ENCODE results near the gene TLR9. TPM values are rescaled to one million over a fixed set of nuclear protein-coding genes. Genes with fewer than 3 reads are reported as not detected.

The TLR9 gene
- total RNA-seq, 2 donors from 2014 or later, result 0.18 to 0.86 TPM

- peaks cover 14 to 44% of the 10 kb centered on the region in 2 donors for H3K36me3 Mint-ChIP-seq
- ATAC-seq, result peak; percentile 72 to 75
Observed at GRCh38 chr3:52238761-52239701, 13.6 kb upstream of the TLR9 start, which contains the start of gene TWF2. Gene TWF2, minus strand, starts transcription at chr3:52239158. Its CDS starts 142 bp downstream, at chr3:52239016.

GRCh38 chr3:52238193-52238760 lies 12.8 kb upstream of the TLR9 start:
- Mint-ChIP-seq H3K36me3 (peaks cover 14 to 39% of the 10 kb centered on the region in 2 donors), H3K9me3 (no peaks in the 10 kb centered on the region), H3K27ac (peak overlapping the region; percentile 85 to 94)
- peak in 1 of 2 donors; percentile 1 for ATAC-seq
- peak in 1 of 2 donors; percentile 33 for DNase-seq (ENCODE audit: low spot score in 2 of 2)

More at GRCh38 chr3:52238761-52239701, 13.6 kb upstream of the TLR9 start, which contains the start of gene TWF2:
- peak; percentile 91 to 92 for DNase-seq (ENCODE audit: low spot score in 2 of 2)
- peak within 1 kb of the TSS; percentile 94 to 99 for H3K27ac Mint-ChIP-seq
- H3K9me3 Mint-ChIP-seq, result no peaks in the 10 kb centered on the region

- Mint-ChIP-seq H3K27ac (peak overlapping the region; percentile 81 to 94), H3K36me3 (peaks cover 14 to 36% of the 10 kb centered on the region in 2 donors), H3K9me3 (no peaks in the 10 kb centered on the region)
- ATAC-seq (no peak), DNase-seq (ENCODE audit: low spot score in 2 of 2) (peak in 1 of 2 donors; percentile 2)
Observed at GRCh38 chr3:52237657-52238172, 12.3 kb upstream of the TLR9 start.

- peak overlapping the region; percentile 81 to 94 for H3K27ac Mint-ChIP-seq
- H3K36me3 Mint-ChIP-seq, result peaks cover 14 to 34% of the 10 kb centered on the region in 2 donors
- H3K9me3 Mint-ChIP-seq, result no peaks in the 10 kb centered on the region
- ATAC-seq (no peak), DNase-seq (ENCODE audit: low spot score in 2 of 2) (peak in 1 of 2 donors; percentile 1)
Observed at GRCh38 chr3:52237006-52237656, 11.7 kb upstream of the TLR9 start.

GRCh38 chr3:52236424-52236886 lies 11.0 kb upstream of the TLR9 start:
- Mint-ChIP-seq H3K9me3 (no peaks in the 10 kb centered on the region), H3K27ac (peak overlapping the region; percentile 62 to 75), H3K36me3 (peaks cover 14 to 34% of the 10 kb centered on the region in 2 donors)
- ATAC-seq (no peak), DNase-seq (ENCODE audit: low spot score in 2 of 2) (no peak)

GRCh38 chr3:52234516-52235447 lies 9.3 kb upstream of the TLR9 start:
- DNase-seq (ENCODE audit: low spot score in 2 of 2), result no peak
- Mint-ChIP-seq H3K27ac (peak overlapping the region; percentile 79 to 81), H3K9me3 (no peaks in the 10 kb centered on the region), H3K36me3 (peaks cover 11 to 32% of the 10 kb centered on the region in 2 donors)
- ATAC-seq, result no peak

- DNase-seq (ENCODE audit: low spot score in 2 of 2) (no peak), ATAC-seq (no peak)
- Mint-ChIP-seq H3K36me3 (peaks cover 5 to 25% of the 10 kb centered on the region in 2 donors), H3K9me3 (no peaks in the 10 kb centered on the region), H3K27ac (peak overlapping the region; percentile 79 to 81)
Observed at GRCh38 chr3:52233968-52234367, 8.5 kb upstream of the TLR9 start.

- DNase-seq (ENCODE audit: low spot score in 2 of 2), result no peak
- peak overlapping the region; percentile 79 to 81 for H3K27ac Mint-ChIP-seq
- ATAC-seq, result no peak
- no peaks in the 10 kb centered on the region for H3K9me3 Mint-ChIP-seq
- H3K36me3 Mint-ChIP-seq, result peaks cover 0 to 20% of the 10 kb centered on the region in 2 donors
Observed at GRCh38 chr3:52233108-52233591, 7.7 kb upstream of the TLR9 start.

- H3K36me3 Mint-ChIP-seq, result peaks cover 0 to 20% of the 10 kb centered on the region in 2 donors
- peak in 1 of 2 donors; percentile 16 for ATAC-seq
Observed at GRCh38 chr3:52232279-52233107, 7.0 kb upstream of the TLR9 start.

GRCh38 chr3:52231502-52232278 lies 6.2 kb upstream of the TLR9 start:
- peak overlapping the region; percentile 79 to 81 for H3K27ac Mint-ChIP-seq
- ATAC-seq (peak; percentile 75 to 80), DNase-seq (ENCODE audit: low spot score in 2 of 2) (peak in 1 of 2 donors; percentile 97)
- peaks cover 0 to 20% of the 10 kb centered on the region in 2 donors for H3K36me3 Mint-ChIP-seq
- no peaks in the 10 kb centered on the region for H3K9me3 Mint-ChIP-seq

More at GRCh38 chr3:52232279-52233107, 7.0 kb upstream of the TLR9 start:
- Mint-ChIP-seq H3K27ac (peak overlapping the region; percentile 50 to 79), H3K9me3 (no peaks in the 10 kb centered on the region)
- no peak for DNase-seq (ENCODE audit: low spot score in 2 of 2)

- Mint-ChIP-seq H3K27ac (peak overlapping the region; percentile 36 to 79), H3K36me3 (peaks cover 0 to 16% of the 10 kb centered on the region in 2 donors)
- DNase-seq (ENCODE audit: low spot score in 2 of 2), result no peak
Observed at GRCh38 chr3:52230889-52231499, 5.5 kb upstream of the TLR9 start.

GRCh38 chr3:52230461-52230860 lies 5.0 kb upstream of the TLR9 start:
- DNase-seq (ENCODE audit: low spot score in 2 of 2) (no peak), ATAC-seq (no peak)
- H3K27ac Mint-ChIP-seq, result peak overlapping the region; percentile 52 to 55
- no peaks in the 10 kb centered on the region for H3K9me3 Mint-ChIP-seq
- H3K36me3 Mint-ChIP-seq, result peaks cover 0 to 16% of the 10 kb centered on the region in 2 donors

More at GRCh38 chr3:52230889-52231499, 5.5 kb upstream of the TLR9 start:
- peak in 1 of 2 donors; percentile 1 for ATAC-seq
- no peaks in the 10 kb centered on the region for H3K9me3 Mint-ChIP-seq

GRCh38 chr3:52229656-52230055 lies 4.2 kb upstream of the TLR9 start:
- Mint-ChIP-seq H3K9me3 (no peaks in the 10 kb centered on the region), H3K36me3 (peaks cover 0 to 16% of the 10 kb centered on the region in 2 donors)

More at GRCh38 chr3:52229656-52230055, 4.2 kb upstream of the TLR9 start:
- peak overlapping the region in 1 of 2 donors; percentile 55 for H3K27ac Mint-ChIP-seq
- ATAC-seq (no peak), DNase-seq (ENCODE audit: low spot score in 2 of 2) (no peak)
